Esophagus squamous epithelium (tissue), 5 donors: ENCODE results near the gene BICC1. TPM values are rescaled to one million over a fixed set of nuclear protein-coding genes. Genes with fewer than 3 reads are reported as not detected.
A peak's percentile ranks its signal among the peaks of the same experiment; 100 is the strongest.

Experiments
- DNase-seq: peaks from one replicate; lab custom pipeline; 2025; lab: John Stamatoyannopoulos, UW
- H3K27ac ChIP-seq, 4 donors: fragments of 200-600 bp; sonication (generic); one replicate each; pipeline ENCODE4 v1.5.1; 2016 to 2019; ENCODE audit warnings: mild to moderate bottlenecking in 1 of 4
- H3K27me3 ChIP-seq, 4 donors: fragments of 200-600 bp; sonication (generic); 1 replicate in 3 of 4; 2 replicates in 1 of 4; pipeline versions ENCODE4 v1.5.1 to v1.6.0; 2017 to 2021; ENCODE audit warnings: antibody characterized with exemption in 1 of 4
- H3K36me3 ChIP-seq, 3 donors: fragments of 200-600 bp; sonication (generic); one replicate each; pipeline ENCODE4 v1.5.1; 2016 to 2019
- H3K4me1 ChIP-seq, 3 donors: fragments of 200-600 bp; sonication (generic); one replicate each; pipeline ENCODE4 v1.5.1; 2017 to 2019
- H3K4me3 ChIP-seq, 4 donors: fragments of 200-600 bp; sonication (generic); 1 replicate in 3 of 4; 2 replicates in 1 of 4; pipeline ENCODE4 v1.5.1; 2016 to 2019; ENCODE audit warnings: mild to moderate bottlenecking in 2 of 4, moderate library complexity in 1 of 4
- H3K9me3 ChIP-seq, 3 donors: fragments of 200-600 bp; sonication (generic); one replicate each; pipeline ENCODE4 v1.5.1; 2016 to 2019
- CTCF ChIP-seq, 6 experiments: fragments of 450-650 bp in 4 of 6; fragments of 200-600 bp in 2 of 6; sonication (generic) in 2 of 6; IDR thresholded peaks; one replicate each; pipeline ENCODE4 v1.5.1; 2016 to 2019; ENCODE audit warnings: antibody characterized with exemption in 6 of 6, mild to moderate bottlenecking in 4 of 6, moderate library complexity in 4 of 6
- POLR2A ChIP-seq, 4 donors: fragments of 450-650 bp; IDR thresholded peaks; one replicate each; pipeline ENCODE4 v1.6.1; 2017; ENCODE audit warnings: antibody characterized with exemption in 4 of 4, mild to moderate bottlenecking in 4 of 4, moderate library complexity in 3 of 4
- WGBS, 2 donors: methylation state at CpG; one replicate each; pipeline ENCODE4 v1.1.5; 2018; 5-methylcytosine and 5-hydroxymethylcytosine counted together
- intact Hi-C: fragments of 100-400 bp; cut with DNase I; formaldehyde crosslinking; loops from one replicate; pipeline ENCODE4 v1.15.0; 2022
- total RNA-seq, 4 donors: library from RNA; depleted of rRNA; stranded (reverse); fragments of >200 nt; gene quantifications; one replicate each; pipeline ENCODE4 v1.1.0, GENCODE V29; 2016
- donor health status: DM: yes; HTN: yes; CAD: no.

BICC1 gene
- total RNA-seq, 4 donors from 2014 or later, result 0.11 to 8.2 (median 2.0) TPM

DNA sequence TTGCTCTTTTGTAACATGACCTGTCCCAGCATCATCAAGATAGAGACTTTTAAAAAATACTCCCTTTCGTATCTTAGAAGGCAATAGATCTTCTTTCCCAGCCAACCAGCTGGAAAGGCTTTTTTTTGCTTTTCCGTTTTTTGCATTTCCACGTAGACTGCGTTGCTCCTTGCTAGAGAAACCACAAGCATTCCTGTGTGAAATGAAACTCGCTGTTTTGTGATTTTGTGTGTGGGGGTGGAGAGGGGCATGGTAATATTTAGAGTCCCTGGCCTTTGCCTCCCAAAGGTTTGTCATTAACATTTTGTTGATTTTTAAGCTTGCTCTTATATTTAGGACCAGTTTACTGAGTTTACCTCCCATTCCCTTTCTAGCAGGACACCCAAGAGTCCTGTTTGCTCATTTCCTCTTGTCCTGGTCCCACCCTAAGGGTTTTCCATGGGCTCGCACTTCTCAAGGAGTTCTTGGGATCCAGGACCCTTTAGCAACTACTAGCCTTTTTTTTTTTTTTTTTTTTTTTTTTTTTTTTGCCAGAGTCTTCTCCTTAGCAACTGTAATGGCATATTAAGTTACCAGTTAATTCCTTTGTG is 243.6 kb downstream of the BICC1 start:
- Histone ChIP-seq H3K4me1 (peaks cover 0 to 12% (median 0%) of the 10 kb centered on the region in 3 donors), H3K27ac (peak overlapping the region in 2 of 4 donors; percentile 33 to 60), H3K27me3 (no peaks in the 10 kb centered on the region), H3K36me3 (no peaks in the 10 kb centered on the region), H3K4me3 (peak overlapping the region in 3 of 4 donors; percentile 9 to 29 (median 17)), H3K9me3 (no peaks in the 10 kb centered on the region)
- intact Hi-C loops, result no loop called here
- DNase-seq, result no peak
- 31 to 49% methylated on average over 6 of the region's 6 CpGs for WGBS, 2 donors
- no peak for TF ChIP-seq CTCF (IDR thresholded peaks at IDR 0.05)
- no peak for TF ChIP-seq POLR2A (IDR thresholded peaks at IDR 0.05)

DNA sequence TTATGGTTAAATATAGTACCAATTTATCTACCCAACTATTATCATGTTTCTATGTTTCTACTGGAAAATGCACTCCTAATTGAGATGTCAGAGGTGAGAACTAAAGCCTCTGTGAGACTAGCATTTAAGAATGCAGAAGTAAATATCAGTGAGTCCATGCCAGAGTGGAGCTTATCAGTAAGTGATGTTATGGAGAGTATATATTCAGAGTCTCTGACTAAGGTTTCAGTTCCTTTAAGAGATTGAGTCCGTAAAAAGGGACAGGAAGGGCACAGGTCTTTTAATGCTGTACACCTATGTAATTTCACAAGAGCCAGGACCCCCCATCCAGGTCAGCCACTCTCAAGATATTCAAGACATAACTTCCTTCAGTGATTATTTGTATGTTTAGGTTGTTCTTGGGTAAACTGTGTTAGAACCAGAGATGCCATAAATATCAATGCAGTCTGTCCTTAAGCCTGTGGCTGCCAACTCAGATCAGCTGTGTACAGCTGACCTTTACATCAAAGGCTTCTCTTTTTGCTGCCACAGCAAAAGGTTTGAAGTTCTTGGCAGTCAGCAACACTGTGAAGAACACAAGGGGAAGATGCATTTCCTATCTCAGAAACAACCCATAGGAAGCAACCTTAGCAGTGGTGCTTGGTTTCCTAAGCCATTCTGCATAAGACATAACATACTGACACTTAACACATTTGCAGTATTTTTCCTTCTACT is 244.8 kb downstream of the BICC1 start:
- no peaks in the 10 kb centered on the region for H3K9me3 ChIP-seq
- DNase-seq, result no peak
- intact Hi-C loops, result no loop called here
- 67 to 80% methylated on average over 1 of the region's 1 CpG for WGBS, 2 donors
- H3K36me3 ChIP-seq, result no peaks in the 10 kb centered on the region
- no peak overlapping the region for H3K4me3 ChIP-seq
- no peaks in the 10 kb centered on the region for H3K27me3 ChIP-seq
- TF ChIP-seq CTCF (IDR thresholded peaks at IDR 0.05) (no peak), POLR2A (IDR thresholded peaks at IDR 0.05) (no peak)
- H3K27ac ChIP-seq, result no peak overlapping the region
- H3K4me1 ChIP-seq, result peaks cover 0 to 12% (median 0%) of the 10 kb centered on the region in 3 donors

GRCh38 chr10:58758321-58758720 is 245.6 kb downstream of the BICC1 start:
- Histone ChIP-seq H3K27me3 (no peaks in the 10 kb centered on the region), H3K36me3 (no peaks in the 10 kb centered on the region), H3K27ac (no peak overlapping the region), H3K4me1 (peaks cover 0 to 12% (median 0%) of the 10 kb centered on the region in 3 donors), H3K4me3 (no peak overlapping the region), H3K9me3 (no peaks in the 10 kb centered on the region)
- no peak for TF ChIP-seq POLR2A (IDR thresholded peaks at IDR 0.05)
- no peak for TF ChIP-seq CTCF (IDR thresholded peaks at IDR 0.05)
- WGBS, 2 donors, result 77 to 92% methylated on average over 1 of the region's 1 CpG
- intact Hi-C loops, result no loop called here
- no peak for DNase-seq

GRCh38 chr10:58764087-58764747 is 251.5 kb downstream of the BICC1 start:
- H3K4me3 ChIP-seq, result no peak overlapping the region
- no peaks in the 10 kb centered on the region for H3K36me3 ChIP-seq
- no peak overlapping the region for H3K27ac ChIP-seq
- no peaks in the 10 kb centered on the region for H3K27me3 ChIP-seq
- H3K9me3 ChIP-seq, result peaks cover 0 to 12% (median 0%) of the 10 kb centered on the region in 3 donors
- no peaks in the 10 kb centered on the region for H3K4me1 ChIP-seq
- intact Hi-C loops, result no loop called here
- no peak for TF ChIP-seq CTCF (IDR thresholded peaks at IDR 0.05)
- TF ChIP-seq POLR2A (IDR thresholded peaks at IDR 0.05), result no peak
- WGBS, 2 donors, result 94 to 95% methylated on average over 1 of the region's 1 CpG
- DNase-seq, result no peak

DNA sequence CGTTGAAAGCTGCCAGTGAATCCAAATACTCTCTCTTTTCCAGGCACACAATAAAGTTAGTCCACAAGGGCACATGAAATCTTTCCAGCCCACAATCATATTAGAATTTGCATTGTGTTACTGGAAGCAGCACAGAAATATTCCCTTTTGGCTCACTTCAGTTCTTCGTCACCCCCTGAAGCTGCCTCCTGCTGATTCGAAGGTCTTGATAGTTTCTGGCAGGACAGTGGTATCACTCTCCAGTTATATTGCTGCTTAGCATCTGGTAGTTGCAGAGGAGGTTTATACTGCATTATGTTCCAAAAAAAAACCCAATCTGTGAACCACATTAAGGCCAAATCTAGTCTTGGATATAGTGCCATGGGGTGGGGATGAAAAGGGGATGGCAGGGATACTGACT is 253.2 kb downstream of the BICC1 start:
- Histone ChIP-seq H3K36me3 (no peaks in the 10 kb centered on the region), H3K9me3 (peaks cover 0 to 12% (median 0%) of the 10 kb centered on the region in 3 donors), H3K27me3 (no peaks in the 10 kb centered on the region), H3K27ac (no peak overlapping the region), H3K4me1 (no peaks in the 10 kb centered on the region), H3K4me3 (no peak overlapping the region)
- WGBS, 2 donors, result 71 to 83% methylated on average over 3 of the region's 3 CpGs
- no peak for DNase-seq
- intact Hi-C loops, result no loop called here
- TF ChIP-seq POLR2A (IDR thresholded peaks at IDR 0.05) (no peak), CTCF (IDR thresholded peaks at IDR 0.05) (no peak)
